GM19438 (cell line): Measurements from ENCODE around the gene CYP26B1.

Source experiments
- ATAC-seq: cut with Tn5 transposase; IDR thresholded peaks from one replicate; pipeline ENCODE4 v1.9.1; 2021; ENCODE audit warnings: low read depth; ENCODE audit not compliant: unreplicated experiment

Gene CYP26B1

DNA sequence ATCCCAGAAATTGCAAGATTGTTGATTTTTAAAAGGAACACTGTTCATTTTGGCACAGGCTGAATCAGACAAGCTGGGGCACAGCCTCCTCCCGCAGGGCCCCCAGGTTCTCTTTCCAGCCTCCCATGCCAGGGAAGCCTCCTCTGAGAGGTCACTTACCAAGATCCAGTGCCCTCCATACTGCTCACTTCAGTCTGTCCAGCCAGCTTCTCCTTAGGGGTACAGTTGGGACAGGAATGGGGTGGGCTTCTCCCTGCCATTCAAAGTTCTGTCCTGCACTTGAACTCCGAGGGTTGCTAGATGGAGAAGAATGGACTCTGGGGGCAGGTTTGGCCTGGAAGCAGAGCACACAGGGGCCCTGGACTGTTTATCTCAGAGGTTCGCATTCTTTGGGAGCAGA is 7.5 kb upstream of the CYP26B1 start:
- ATAC-seq, result no peak

DNA sequence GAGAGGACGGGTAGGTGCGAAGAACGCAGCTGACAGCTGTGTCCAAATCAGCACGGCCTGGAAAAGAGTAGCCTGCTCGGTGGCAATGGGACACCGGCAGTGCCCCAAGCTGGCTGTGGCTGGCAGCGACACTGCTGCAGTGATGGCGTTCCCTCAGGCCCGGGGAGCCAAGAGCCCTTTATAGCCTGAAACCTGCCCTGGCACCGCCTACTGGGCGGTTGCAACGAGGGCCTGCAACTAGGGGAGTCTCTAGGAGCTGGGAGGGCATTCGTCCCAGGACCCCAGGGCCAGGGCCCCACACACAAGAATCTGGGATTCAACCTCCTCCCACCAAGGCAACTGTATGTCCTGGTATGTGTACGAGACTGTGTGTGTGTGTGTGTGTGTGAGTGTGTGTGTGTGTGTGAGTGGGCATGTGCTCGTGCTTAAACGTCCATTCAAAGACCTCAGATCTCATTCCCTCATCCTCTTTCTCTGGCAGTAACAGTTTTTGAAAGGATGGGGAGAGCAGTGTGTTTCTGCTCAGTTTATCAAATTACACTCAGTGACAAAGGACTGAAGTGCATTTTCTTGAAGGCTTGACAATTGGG is 6.8 kb upstream of the CYP26B1 start:
- no peak for ATAC-seq

DNA sequence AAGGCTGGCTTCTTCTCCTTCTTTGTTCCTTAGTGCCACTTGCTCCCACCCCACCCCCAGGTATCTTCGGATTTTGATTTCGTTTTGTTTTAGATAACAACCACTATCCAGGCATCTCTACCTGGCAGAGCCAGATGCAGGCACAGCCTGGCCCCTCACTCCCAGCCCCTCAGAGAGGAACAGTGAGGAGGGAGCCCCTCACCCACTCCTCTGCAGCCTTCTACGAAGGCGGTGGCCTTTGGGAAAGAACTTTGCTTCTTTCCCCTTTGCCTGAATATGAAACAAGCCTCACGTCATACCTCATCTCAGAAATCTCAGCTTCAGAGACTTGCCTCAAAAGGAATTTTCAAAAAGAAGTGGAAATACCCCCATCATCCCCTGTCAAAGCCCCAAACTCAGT is 6.3 kb upstream of the CYP26B1 start:
- no peak for ATAC-seq

DNA sequence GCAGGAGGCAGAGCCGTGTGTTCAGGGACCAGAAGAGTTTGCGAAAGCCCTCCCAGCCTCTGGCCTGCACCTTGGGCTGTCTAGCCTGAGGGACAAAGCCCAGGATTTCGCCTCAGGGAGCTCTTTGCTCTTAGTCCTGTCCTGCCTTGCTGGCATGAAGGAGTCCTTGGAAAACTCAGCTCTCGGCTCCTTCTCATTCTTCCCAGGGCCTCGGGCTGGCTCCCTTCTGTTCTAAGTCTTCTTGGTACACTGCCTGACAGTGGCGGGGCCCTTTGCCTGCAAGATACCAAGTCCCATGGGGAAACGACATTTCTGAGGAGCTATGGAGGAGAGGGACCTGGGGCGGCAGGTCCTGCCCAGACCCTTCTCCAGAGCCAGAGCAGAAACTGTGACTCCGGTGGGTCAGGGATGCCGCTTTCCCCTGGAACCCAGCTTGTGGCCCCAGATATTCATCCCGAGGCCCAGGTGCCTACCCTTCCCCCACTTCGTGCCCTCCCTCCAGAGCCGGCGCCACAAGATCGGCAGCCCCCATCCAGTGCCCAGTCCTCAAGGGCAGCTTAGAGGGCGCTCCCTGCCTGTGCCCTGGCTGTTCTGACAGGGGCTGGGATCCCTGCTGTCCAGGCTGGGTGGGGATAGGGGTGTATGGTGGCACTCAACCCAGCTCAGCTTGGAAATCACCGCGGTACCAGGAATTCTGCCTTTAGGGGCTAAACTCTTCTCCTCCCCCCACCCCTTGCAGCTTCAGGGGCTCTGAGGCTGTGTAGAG is 5.5 kb upstream of the CYP26B1 start:
- no peak for ATAC-seq

DNA sequence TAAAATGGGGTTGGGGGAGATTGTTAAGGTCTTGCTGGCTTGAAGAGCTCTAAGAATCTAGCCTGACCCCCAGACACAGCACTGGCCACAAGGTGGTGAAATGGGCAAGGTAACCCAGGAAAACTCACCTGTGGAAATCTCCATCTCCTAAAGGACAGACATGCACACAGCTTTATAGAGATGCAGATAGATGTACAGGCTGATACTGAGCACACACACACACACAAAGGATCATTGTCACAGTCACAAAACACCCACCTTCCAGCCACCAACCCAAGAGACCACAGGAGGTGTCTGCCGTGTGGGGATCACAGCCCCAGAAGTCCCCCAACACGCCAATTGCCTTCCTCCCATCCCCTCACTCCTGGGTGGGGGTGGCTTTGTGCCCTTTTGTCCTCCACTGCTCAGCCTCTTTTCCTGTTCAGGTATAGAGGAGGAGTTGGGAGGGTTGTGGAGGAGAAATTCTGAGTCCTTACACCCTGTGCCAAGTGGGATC is 3.2 kb upstream of the CYP26B1 start:
- ATAC-seq, result no peak

DNA sequence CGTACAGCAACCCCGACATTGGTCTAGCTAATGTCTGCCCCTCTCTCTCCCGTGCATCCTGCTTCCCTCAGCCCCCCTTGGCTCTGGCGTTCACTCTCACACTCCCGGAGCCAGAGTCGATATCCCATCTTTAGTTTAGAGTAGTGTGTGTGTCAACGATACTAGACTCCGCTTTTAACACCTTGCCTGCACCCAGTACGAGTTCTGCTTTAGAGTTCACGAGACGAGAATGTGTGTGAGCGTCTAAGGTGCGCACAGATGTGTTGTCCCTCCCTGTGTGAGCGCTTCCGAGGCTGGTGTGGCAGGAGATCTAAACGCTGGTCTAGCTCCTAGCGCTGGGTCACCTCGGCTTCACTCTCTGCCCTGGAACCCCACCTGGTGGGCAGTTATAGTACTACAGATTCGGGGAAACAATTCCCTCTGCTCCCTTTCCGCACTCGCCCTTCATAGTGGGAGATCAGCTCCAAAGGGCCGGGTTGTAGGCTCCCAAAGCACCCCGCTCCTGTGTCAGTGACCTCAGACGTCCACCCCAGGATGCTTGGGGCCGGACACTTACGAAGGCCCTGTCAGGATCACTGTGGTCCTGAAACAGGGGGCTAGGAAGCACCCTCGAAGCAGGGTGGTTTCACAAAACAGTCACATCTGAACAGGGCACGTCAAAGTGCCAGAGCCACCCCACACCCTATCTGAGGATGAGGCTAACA is 2.6 kb upstream of the CYP26B1 start:
- ATAC-seq, result peak; percentile 78

DNA sequence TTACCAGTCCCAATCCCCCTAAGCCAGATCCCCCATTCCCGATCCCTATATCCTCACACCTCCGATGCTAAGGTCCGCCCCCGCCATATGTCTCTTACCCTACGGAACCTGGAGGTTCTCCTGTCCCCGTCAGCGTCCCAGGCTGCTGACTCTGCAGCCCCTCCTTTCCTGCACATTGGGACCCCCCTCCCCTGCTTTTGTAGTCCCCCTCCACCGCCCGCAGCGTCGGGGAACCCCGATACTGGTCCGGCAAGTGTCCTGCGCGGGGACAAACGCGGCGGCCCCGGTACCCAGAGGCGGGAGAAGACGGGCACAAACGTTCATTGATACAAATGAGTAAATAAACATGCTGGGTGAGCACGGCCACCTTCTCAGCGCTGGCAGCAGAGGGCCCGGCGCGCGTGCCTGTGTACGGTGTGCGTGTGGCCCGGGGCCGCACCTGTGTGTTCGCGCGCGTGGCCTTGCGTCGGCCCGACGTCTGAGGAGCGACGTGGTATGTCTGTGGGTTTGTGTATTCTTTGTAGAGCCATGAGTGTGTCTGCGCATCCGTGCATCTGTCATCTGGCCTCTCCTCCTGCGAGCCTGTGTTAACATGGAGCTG is 2.0 kb upstream of the CYP26B1 start:
- no peak for ATAC-seq

DNA sequence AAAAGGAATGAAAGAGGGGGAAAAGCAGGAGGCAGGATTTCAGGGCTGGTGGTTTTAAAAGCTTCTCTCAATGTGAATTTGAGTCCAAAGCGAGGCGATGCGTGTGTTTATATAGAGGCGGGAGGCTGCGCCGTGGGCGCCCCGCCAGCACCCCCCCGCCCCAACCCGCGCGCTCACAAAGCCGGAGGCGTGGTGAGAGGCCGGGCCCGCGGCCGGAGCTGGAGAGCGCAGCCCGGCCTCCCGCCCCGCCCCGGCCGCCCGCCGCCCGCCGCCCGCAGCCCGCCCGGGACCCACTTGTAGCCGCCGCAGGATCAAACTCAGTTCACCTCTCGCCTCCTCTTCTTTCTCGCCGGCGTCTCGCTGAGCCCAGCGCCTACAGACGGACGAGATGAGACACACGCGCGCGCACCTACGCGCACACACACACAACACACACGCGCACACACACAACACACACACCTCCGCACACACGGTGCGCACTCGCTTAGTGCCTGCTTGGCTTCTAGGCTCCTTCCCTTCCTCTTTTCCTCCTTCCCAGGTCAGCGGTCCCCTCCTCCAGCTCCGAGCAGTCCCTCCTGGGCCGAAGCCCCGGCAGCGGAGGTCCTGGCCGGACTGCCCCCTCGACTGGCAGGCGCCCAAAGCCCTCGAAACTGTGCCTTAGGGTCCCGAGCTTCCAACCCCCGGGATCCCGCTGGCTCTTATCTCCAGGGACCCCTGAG is 1.3 kb upstream of the CYP26B1 start:
- no peak for ATAC-seq

DNA sequence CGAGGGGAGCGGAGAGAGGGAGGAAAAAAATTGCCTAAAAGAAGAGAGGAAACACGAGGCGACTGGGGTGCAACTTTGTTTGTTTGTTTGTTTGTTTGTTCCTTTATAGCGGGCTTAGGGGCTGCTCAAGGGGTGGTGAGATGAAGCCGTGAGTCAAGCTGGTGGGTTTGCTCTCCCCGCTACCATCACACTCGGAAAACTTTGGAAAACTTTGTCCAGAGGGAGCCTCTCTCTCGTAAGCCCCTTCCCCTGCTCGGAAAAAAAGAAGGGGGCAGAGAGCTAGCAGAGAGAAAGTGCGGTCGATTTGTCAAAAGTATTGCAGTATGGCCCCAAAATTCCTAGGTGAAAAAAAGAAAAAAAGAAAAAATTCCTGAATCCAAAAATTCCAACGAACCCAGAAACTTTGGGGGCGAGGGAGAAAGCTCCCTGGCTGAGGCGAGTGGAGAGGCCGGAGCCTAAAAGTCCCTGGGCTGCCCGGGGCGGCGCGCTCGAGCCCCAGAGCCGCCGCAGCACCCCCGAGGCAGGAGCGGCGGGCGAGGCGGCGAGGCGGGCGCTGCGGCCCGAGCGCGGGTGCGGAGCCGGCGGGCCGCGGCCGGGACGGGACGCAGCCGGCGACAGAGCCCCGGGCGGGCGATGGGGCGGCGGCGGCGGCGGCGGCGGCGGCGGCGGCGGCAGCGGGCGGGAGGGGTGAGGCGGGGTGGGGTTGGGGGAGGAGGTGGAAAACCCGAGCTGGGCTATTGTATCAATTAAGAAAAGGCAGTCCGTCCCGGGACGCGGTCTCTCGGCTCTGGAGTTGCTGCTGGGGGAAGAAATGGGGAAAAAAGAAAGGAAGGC is 558 bp upstream of the CYP26B1 start:
- no peak for ATAC-seq

DNA sequence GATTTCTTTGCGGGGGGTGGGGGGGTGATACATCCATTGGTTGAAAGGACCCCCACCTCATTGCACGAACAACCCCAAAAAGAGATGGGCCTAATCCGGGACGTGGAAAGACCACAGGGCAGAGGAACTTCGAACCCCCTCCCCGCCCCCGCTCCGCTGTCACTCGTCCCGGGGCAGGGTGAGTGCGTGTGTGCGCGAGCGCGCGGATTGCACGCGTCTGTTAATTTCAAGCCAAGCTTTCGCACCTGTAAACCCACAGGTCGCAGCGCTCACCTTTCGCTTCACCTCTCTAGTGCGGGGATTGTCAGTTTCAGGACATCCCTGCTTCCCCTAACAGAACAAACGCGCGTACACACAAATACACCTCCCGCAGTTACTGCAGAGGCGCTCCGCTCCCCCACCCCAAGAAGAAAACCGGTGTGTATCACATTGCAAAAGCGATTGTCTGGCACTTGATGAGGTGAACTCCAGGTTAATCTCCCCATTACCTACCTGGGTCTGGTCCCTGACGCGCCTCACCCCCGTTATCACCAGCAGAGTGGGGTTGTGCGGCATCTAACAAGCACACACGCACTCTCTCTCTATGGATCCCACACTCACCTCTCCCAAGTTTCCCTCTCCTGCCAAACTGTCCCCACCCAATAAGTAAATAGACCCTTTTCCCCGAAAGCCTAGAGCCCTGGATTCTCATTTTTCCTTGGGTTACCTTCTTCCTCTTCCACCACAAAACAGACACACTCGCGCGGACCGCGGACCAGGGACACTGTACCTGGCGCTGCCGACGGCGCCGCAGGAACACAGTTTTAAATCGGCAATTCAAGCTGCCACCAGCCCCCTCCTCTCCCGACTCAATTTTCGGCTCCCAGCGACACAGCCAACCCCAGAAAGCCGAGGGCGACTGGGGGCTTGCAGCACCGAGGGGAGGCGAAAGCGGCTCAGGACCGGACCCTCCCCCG is 1.0 kb downstream of the CYP26B1 start:
- ATAC-seq, result no peak

DNA sequence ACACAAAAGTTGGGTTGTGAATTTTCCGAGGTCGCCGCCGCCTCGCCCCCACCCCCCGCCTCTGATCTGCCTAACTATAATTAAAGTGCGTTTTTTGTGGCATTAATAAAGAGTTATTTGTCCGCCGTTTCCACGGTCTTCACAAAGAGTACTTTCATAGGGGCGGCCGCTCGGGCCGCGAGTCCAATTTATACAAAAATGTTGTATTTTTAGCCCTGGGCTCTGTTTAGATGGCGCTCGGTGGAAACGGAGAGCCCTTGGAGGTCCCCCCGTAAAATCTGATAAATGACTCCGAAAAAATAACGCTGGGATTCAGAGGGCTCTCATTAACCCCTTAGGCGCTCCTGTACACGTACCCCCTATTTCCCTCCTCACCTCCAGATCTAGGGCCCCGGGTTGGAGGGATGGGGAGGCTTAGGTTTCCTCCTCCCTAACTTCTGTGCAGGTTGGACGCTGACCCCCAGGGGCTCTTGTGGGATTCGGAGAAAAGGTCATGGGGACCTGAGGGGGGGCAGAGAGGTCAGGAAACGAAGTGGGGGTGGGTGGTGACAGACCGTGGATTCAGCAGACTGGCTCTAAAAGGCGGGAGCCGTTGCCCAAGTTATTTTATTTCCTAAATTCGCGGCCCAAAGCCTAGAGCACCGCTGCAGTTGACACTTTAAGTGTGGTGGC is 1.9 kb downstream of the CYP26B1 start:
- no peak for ATAC-seq

DNA sequence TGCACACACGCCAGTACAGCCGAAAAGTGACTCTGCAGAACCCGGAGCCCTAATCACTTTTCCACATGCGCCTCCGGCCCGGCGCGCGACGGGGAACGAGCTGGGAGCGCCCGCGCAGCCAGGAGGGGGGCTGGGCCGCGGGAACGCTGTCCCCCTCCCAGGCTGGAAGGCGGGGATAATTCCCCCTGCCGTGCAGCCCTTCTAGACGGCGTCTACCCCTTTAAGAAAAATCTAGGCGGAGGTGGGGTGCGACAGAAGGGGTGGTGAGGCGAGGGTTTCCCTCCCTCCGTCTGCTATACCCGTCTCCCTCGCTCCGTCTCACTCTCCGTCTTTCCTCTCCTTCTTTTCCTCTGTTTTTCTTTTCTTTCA is 2.4 kb downstream of the CYP26B1 start:
- no peak for ATAC-seq

DNA sequence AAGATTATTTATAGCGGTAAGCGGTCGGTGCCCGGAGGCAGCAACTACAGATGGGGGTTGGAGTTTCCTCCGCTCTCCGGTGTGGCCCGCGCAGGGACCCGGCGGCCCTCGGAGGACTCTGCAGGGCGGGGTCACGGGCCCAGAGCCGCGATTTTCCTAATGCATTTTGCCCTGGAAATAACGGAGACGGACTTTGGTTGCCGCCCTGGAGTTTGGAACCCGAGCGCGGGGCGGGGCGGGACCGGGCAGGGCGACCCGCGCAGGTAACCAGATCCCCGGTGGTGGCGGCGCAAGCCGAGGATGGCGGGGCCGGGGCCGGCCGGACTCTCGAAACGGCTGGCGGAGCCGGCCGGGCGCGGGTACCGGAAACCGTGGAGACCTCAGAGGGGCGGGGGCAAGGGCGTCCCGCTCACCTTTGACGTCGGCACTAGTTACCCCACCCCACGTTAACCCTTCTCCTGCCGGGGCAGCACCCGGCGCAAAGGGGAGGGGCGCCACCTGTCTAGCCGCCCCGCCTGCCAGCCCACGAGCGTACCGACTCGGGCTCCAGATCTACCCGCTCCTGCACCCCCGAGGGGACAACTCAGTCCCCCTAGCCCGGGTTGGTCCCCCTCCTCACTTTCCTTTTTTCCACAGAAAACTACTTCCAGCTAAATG is 2.9 kb downstream of the CYP26B1 start:
- ATAC-seq, result no peak

DNA sequence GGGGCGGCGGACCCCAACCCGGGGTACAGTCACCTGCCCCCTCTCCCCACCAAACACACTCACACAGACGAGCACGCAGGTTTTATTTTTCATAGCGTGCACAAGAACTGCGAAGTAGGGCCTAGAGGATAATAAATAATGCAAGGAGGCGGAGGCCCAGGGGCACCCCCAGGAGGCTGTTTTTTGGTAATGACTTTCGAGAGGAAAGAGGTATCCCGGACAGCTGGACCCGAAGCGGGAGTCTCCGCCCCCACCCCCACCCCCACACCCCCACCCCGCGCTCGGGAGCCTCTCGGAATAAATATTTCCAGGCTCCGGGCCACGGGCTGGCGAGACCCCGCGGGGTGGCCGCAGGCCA is 3.4 kb downstream of the CYP26B1 start:
- ATAC-seq, result no peak

DNA sequence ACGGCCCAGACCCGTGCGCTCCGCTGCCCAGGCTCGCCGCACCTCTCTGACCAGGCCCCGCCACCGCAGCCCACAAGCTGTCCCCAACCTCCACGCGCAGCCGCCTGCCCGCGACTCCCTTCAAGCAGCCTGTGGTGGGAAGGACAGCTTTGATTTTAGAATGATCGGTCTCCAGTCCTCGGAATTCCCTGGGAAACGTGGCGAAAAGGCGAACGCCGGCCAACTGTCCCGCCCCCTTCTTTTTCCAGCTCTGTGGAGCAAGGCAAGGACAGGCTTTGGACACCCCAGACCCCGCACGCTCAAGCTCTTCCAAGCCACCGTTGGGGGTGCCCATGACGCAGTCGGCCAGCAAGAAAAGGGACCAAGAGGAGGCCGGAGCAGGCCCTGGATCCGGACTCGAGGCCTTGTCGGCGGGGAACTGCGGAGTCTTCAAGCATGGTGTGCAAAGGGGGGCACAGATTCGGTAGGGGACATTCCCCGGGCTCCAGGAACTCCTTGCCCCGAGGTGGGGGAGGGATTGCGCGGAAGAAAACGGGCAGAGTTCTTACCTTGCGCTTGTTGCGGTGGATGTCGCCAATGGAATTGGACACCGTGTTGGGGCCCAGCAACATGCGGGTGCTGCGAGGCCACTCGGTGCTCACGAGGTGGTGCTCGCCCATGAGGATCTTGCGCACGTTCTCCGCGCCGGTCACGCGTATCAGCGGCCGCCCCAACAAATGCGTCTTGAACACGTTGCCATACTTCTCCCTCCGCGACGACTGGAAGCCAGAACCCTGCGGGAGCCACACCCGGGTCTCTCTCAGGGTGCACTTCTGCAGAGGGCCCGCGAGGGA is 4.0 kb downstream of the CYP26B1 start:
- ATAC-seq, result no peak

DNA sequence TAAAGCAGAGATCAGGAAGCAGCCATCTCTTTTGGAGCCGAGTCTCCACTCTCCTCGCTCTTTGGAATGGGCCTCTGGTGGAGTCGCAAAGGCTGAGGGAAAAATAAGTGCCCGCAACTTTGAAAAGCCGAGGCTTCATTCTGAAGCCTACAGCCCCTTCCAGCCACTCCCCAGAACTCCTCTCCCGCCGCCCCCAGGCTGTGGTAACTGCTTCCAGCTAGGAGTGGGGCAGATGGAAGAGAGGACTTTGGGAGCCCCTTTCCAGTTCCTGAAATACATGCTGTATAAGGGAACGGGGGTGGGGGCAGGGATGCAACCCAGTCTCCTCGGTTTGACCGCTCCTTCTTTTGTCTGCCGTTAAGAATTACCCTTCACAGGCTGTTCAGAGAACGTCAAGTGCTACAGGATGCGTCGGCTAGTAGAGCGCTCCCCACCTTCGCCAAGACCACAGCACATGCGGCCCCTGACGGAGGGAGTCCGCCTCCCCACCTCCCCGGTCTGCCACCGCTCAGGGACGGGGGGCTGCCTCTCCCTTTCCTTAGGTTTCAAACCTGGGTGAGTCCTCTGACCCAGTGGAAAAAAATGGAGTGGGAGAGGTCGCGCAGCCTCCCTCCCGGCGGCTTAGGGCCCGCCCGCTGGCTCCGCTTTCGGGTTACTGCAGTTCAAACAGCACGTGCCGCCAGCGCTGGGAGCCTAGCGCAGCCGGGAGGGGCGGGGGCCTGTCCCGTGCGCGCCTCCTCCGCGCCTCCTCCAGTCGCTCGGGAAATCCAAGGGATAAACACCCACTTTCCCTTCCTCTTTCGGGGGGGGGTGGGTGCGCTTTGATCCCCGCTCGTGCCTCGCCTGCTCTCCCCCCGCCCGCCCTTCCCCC is 4.9 kb downstream of the CYP26B1 start:
- ATAC-seq, result no peak
